HG03060 (cell line): Measurements from ENCODE around the gene MTHFD2L.
A peak's percentile ranks its signal among the peaks of the same experiment; 100 is the strongest.
"Not testable (repeated sequence)": the region's sequence is repeated elsewhere in the genome, so short reads cannot be mapped to it uniquely, and the experiment has no call there.

Experiments used
- ATAC-seq: cut with Tn5 transposase; IDR thresholded peaks from one replicate; pipeline ENCODE4 v1.9.1; 2021; ENCODE audit warnings: low read depth, moderate number of reproducible peaks; ENCODE audit not compliant: unreplicated experiment

MTHFD2L gene

DNA sequence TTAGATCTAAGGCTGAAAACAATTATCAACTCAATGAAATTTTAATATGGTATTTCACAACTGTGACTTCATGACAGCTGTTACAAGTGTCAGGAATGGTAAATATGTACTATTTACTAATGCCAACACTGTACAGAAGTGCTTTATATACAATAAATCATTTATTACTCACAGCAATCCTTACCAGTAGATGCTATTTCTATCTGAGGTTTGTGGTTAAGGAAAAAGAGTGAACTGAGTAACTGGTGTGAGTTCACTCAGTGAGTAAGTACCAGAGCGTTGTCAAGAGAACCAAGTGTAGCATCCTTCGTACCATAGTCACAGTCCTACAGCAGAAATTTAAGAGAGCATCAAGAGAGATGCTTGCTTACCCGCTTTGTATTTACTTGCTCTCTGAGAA, 23.3 kb downstream of the MTHFD2L start:
- no peak for ATAC-seq

DNA sequence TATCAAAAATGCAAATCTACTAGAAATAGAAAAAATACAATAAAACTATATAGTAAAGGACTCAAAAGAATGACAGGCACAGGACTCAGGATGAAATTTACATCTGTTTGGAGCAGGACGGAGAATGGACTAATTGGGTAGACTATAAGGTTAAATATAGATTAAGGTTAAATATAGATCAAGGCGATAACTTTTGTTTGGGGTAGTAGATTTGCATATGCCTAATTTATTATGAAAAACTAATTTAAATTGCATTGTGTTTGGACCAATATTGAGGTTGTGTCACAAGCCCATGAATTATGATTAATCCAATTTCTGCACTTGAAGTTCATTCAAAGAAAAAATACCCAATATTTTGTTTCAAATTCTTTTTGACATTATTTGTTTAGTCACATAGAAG, 31.0 kb downstream of the MTHFD2L start:
- no peak for ATAC-seq

DNA sequence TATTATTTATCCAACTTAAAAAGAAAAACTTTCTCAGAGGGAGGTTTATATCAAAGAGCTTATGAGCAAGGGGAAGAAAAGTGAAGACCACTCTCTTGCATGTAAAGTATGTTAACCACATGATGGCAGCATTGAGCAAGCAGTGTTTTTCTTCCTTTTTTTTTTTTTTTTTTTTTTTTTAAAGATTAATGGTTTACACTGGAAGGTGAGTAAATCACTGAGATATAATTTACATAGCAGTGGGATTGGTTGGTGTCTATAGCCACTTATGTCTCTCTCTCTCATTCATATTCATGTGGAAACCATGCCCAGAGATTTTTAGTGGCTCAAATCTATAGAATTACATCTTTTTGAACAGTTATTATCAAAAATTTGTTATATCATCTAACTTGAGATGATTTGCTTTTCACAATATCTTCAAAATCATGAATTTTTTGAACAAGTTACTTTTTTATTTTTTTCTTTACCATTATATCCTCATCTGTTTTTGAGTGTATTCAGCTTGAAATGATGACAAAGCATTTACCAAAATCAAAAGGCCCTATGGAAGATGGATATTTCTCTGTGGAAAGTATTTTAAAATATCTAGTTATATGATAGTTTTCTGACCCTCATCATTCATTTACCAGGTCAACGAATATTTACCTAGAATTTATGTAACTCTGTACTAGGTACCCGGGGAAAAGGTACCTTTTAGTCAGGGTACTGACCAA, 31.6 kb downstream of the MTHFD2L start:
- no peak for ATAC-seq

DNA sequence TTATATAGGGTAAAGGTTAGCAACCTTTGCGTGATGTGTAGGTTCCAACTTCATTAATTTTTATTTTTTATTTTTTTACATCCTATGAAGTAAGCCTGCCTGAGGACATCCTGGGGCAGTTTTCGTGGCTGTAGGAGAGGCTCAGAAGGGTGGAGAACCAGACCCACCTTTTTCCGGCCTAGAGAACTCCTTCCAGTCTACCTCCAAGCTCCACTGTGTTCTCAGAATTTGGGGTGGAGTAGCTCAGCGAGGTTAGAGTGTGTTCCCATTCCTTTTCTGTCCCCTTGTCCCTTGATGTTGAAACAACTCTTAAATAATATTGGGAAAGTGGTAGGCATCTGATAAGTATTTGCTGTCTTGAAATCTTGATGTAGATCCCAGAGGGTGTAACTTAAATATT, 32.4 kb downstream of the MTHFD2L start:
- no peak for ATAC-seq

DNA sequence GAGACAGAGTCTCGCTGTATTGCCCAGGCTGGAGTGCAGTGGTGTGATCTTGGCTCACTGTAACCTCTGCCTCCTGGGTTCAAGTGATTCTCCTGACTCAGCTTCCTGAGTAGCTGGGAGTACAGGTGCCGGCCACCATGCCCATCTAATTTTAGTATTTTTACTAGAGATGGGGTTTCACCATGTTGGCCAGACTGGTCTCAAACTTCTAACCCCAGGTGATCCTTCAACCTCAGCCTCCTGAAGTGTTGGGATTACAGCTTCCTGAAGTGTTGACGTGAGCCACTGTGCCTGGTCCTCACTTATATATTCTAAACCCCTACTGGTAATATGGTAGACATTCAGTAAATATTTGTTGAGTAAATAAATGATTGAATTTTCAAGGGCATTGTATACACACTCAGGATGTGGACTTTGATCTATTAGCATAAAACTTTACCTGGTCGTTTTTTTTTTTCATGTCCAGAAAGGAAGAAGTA, 33.0 kb downstream of the MTHFD2L start:
- no peak for ATAC-seq

DNA sequence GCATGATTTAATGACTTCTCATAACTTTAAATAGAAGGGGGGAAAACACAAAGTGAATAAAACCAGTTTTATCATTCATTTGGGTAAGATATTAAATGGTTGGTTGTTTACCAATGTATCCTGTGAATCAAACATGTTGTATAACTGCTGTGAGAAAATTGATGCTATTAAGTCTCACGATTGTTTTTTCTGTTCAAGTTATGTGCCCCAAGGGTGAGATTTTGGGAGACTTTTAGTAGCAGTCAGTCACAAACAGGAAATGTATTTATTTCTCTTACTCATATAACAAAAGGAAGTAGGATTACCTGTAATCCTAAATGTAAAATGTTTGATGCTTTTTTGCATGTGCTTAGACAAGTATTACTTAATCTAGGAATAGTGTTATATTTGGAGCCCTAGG, 39.2 kb downstream of the MTHFD2L start:
- no peak for ATAC-seq

DNA sequence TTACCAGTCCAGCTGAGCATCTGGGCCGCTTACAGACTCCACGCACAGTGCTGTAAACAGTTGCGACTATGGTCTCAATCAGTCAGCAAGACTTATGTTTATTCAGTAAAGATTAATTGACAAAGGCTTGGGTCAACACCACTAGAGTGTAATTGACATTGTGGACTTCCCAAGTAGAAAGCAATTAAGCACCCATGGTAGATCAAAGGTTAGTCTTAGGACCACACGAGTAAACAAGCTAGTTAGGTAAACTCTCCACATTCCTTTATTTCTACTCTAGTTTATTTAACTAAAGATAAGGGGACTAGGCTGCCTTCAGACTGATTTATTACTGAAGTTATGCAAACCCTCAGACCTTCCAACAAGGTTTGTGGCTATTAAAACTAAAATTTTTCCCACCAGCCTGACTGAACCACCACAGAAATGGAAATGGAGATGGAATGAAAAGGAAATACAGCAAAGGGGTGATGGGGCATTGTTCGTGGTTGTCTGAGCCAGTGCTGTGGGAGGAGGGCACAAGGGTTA, 44.2 kb downstream of the MTHFD2L start:
- ATAC-seq: no peak

DNA sequence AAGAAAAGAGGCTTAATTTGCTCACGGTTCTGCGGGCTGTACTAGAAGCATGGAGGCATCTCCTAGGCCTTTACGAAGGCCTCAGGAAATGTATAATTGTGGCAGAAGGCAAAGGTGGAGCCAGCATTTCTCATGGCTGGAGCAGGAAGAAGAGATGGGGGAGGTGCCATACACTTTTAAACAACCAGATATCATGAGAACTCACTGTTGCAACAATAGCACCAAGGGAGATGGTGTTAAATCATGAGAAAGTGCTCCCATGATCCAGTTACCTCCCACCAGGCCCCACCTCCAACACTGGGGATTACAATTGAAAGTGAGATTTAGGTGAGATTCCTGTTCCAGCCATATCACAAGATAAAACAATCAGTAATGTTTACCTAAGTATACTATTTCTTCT, 45.5 kb downstream of the MTHFD2L start:
- no peak for ATAC-seq

DNA sequence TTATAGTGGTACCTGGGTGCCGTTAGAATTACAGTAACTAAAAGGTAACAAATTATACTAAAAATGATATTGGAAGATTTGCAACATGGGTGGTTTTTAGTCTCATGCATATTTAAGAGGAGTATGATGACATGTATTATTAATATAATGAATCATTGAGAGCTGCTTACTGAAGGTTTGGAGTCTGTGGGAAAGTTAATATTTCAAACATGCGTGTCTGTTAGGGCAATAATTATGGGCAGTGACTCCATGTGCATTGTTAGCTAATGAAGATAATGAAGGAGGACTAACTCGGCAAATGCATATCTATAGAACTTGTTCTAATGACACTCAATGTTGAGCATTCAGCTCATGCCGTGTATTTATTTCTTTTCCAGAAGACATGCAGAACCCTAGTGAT, 47.1 kb downstream of the MTHFD2L start:
- ATAC-seq: no peak

DNA sequence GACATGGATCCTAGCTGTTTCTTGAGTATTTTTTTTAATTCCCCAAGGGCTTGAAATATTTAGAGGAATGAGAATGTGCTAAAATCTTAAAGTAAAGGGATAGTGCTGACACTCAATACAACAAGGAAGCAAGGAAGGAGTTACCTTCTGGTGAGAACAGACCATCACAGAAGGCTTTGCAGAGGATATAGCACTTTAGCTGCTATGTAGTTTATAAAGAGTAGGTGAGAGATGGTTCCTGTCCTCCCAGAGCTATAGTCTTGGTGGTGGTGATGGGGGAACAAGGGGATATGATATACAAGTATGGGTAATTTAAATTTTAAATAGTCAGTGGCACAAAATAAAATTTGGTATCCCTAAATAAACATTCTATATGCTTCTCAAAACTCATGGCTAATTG, 47.6 kb downstream of the MTHFD2L start:
- ATAC-seq: no peak

DNA sequence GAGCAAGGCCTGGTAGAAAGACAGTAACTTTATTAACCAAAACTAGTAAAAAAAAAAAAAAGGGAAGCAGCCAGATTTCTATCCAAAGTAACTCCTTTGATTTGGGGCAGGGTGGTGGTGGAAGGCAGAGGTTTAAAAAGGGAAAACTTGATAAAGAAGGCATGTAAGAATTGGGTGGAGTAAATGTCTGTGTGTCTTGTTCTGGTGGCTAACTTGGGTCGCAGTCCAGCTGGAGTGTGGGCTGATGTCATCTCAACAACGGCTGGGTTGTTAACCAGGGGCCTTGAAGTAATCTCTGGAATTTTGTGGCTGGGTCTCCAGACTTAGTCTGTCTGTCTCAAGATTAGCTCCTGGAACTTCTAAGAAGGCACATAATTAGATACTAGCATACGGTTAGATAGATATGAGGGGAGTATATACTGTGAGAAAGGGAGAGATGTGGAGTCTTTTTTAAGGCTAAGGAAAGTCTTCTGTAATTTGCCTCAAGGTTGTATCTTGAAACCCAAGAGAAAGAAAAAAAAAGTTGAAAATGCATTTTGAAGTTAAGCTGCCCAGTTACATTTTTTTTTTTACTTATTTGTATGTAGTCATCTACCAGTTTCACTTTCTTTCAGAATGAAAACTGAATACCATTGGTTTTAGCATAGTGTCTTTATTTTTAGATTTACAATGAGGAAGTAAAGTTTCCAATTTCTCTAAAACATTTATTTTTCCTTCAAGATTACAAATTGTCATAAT, 48.3 kb downstream of the MTHFD2L start:
- ATAC-seq: peak; percentile 77

DNA sequence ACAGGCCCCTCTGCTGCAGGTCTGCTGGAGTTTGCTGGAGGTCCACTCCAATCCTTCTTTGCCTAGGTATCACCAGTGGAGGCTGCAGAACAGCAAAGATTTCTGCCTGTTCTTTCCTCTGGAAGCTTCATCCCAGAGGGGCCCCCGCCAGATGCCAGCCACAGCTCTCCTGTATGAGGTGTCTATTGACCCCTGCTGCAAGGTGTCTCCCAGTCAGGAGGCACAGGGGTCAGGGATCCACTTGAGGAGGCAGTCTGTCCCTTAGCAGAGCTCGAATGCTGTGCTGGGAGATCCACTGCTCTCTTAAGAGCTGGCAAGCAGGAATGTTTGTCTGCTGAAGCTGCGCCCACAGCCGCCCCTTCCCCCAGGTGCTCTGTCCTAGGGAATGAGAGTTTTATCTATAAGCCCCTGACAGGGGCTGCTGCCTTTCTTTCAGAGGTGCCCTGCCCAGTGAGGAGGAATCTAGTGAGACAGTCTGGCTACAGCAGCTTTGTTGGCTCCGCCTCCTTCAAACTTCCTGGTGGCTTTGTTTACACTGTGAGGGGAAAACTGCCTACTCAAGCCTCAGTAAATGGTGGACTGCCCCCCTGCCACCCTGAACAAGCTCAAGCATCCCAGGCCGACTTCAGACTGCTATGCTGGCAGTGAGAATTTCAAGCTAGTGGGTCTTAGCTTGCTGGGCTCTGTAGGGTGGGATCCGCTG, 56.7 kb downstream of the MTHFD2L start:
- ATAC-seq: not testable (repeated sequence)

DNA sequence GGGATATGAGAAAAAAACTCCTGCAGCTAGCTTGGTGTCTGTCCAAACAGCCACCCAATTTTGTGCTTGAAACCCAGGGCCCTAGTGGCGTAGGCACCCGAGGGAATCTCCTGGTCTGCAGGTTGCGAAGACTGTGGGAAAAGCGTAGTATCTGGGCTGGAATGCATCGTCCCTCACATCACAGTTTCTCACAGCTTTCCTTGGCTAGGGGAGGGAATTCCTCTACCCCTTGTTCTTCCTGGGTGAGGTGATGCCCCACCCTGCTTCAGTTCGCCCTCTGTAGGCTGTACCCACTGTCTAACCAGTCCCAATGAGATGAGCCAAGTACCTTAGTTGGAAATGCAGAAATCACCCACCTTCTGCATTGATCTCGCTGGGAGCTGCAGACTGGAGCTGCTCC, 57.3 kb downstream of the MTHFD2L start:
- not testable (repeated sequence) for ATAC-seq

DNA sequence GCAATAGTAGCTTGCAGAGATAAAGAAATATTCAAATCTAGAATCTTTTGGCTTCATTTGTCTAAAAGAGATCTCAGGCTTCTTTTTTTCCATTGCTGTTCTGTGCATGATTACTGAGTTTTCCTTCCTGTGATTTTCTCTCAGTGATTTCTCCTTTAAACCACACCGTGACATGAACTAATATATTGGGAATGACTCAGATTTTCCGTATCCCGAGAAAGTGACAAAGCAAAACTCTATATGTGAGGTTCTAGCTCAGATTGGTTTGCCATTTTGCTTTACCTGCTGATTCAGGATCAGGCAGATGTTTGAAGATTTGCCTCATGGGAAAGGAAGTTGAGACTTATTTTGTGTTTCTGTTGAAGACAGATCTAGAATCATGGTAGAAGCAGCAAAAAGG, 59.4 kb downstream of the MTHFD2L start:
- no peak for ATAC-seq

DNA sequence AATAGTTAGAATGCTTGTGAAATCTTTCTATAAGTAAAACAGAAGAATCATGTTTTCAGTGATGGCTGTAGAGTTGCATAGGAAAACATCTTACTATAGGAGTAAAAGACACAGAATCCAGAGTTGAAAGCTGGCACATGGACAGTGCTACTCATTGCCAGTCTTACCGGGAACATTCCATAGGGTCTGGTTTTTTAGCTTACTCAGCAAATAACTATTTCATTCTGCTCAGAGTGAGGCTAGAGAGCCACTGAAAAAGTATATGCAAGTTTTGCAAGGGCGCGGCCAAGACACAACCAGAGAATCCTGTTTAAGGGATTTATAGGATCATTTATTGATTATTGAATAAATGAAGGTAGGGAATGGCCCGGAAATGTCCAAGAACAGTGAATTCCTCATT, 60.3 kb downstream of the MTHFD2L start:
- no peak for ATAC-seq

DNA sequence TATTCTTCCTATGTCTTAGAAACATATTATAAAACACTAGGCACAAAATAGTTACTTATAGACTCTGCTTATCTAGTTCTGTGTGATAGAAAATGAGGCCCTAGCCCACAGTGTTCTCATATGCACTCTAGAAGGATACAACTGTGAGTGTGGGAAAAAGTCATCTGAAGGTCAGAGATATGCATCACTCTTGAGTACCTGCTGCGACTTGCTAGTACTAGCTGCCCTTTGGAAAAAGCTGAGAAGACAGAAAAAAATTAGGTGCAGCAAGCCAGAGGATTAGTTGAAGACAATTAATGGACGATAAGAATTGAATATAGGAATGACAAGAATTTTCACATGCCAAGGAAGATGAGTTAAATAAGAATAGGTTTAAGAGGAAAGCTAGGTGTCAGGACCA, 61.3 kb downstream of the MTHFD2L start:
- ATAC-seq: no peak

DNA sequence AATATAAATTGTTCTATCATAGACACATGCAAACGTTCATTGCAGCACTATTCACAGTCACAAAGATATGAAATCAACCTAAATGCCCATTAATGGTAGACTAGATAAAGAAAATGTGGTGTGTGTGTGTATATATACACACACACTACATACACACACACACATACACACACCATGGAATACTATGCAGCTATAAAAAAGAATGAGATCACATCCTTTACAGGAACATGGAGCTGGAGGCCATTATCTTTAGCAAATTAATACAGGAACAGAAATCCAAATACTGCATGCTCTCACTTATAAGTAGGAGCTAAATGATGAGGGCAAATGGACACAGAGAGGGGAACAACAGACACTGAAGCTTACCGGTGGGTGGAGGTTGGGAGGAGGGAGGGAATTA, 65.2 kb downstream of the MTHFD2L start:
- ATAC-seq: no peak

DNA sequence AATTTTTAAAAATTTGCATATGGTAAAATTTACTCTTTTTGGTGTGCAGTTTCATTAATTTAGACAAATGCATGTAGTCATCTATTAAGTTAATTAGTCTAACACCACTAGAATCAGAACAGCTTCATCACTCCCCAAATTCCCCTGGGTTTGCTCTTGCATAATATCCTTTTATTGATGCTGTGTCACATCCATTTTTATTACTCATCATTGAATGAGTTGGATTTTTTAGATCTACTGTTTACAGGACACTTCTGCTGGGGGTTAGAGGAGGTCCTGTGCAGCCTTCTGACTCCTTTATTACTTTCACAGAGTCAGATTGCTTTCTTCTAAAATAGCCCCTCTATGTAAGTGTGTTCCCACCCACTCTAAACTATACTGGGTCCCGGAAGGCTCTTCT, 65.9 kb downstream of the MTHFD2L start:
- ATAC-seq: no peak

DNA sequence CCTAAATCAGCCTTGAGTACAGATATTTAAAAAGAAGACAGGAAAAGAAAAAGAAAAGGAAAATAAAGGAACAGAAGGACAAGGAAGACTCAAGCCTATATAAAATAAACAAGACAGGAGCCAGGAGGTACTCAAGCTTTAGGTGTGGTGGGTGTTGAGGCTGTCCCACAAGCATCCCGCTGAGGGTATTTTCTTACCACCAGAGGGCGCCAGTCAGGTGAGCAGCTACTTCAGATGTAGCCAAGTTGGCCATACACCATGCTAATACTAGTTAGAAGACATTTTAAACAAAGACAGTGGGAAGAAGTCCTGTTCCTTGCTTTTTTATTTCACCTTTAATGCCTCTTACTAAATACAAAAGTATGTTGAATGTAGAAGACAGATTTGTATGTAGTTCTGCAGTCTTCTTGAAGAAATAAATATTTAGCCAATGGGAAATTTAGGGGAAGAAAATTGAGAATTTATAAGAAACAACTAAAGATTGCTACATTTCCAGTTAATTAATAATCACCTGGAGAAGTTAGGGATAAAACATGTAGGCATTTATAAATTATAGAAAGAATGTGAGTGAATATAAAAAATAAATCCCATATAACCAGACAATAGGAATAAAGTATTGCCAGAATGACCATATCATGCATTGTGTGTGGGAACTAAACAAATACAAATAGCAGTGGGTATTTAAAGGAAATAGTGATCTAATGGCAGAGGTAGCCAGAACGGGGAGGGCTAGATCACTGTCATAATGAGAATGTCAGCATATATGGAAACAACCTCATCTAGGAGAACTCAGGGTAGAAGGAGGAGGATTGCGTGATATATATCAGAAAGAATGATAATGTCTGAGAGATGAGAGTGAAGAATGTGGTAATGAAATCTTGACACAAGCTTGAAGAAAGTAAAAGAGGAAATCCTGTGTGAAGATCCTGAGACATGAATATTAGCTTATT, 71.0 kb downstream of the MTHFD2L start:
- ATAC-seq: no peak

DNA sequence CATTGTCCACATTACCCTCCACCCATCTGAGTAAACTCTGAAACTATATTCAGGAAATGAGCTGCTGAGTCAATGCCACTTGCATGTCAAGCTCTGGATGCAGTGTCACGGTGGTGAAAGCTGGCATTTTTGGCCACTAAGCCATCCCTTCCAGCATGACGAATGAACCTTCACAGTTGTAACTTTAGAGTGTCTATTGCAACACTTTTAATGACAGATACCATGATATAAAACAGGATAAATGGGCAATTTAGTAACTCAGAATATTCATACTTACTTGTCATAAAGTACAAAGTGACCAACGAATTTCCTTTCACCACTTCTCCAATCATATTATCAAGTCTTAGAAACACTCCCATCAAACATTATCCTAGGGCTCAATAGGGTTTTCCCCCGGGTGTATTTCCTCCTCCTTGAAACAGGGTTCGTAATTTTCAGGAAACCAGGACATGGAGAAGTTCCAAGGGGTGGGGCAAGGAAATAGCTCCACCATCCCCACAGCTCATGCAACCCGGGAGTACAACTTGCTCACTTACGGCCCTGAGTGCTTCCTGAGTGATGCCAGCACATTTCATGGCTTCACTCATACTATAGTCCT, 73.1 kb downstream of the MTHFD2L start:
- no peak for ATAC-seq
